ENCODE results near the gene SWI5. TPM values are rescaled to one million over a fixed set of nuclear protein-coding genes. Genes with fewer than 3 reads are reported as not detected.

SWI5 gene
- total and polyA plus RNA-seq, 9 of the 15 experiments (the other 6 are each of a cell fraction or from before 2014, with no cell fraction given) = 62.8 to 133 (median 95.9) TPM

DNA sequence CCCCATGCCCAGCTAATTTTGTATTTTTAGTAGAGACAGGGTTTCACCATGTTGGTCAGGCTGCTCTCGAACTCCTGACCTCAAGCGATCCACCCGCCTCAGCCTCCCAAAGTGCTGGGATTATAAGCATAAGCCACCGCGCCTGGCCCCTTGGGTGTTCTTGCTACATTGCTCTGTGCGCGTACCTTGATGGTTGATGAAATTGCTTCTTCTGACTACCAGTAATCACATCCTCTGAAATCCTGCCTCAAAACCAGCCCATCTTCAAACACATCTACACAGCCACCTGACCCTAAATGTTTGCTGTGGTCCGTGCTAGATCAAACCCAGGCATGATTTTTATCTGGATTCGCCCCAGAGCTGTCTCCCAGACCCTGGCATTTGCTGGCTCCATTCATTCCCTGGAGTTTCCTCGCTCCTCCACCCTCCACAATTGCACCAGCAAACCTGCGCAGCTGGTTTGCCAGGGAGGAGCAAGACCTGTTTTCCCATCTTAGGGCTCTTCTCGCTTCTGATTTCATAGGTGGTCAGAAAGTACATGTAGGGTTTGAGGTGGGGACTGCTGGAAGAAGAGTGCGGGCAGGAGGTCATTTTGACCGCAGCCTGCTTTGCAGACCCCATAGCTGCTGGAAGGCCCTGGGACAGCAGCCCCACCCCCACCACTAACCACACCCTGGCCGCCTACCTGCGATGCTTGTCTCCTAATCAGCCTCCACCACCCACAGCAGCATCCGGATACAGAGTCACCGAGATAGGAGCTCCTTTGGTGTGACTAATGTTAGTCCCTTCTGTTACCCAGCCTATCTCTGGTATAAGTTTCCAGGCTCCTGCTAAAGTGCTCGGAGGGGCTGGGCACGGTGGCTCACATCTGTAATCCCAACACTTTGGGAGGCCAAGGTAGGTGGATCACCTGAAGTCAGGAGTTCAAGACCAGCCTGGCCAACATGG, 22.7 kb downstream of the SWI5 start (continued):
- TF ChIP-seq, protein P1, sequence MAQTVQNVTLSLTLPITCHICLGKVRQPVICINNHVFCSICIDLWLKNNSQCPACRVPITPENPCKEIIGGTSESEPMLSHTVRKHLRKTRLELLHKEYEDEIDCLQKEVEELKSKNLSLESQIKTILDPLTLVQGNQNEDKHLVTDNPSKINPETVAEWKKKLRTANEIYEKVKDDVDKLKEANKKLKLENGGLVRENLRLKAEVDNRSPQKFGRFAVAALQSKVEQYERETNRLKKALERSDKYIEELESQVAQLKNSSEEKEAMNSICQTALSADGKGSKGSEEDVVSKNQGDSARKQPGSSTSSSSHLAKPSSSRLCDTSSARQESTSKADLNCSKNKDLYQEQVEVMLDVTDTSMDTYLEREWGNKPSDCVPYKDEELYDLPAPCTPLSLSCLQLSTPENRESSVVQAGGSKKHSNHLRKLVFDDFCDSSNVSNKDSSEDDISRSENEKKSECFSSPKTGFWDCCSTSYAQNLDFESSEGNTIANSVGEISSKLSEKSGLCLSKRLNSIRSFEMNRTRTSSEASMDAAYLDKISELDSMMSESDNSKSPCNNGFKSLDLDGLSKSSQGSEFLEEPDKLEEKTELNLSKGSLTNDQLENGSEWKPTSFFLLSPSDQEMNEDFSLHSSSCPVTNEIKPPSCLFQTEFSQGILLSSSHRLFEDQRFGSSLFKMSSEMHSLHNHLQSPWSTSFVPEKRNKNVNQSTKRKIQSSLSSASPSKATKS (CRISPR knock-in tag; IDR thresholded peaks at IDR 0.05) = no peak
- TF ChIP-seq NFXL1 (CRISPR knock-in tag; IDR thresholded peaks at IDR 0.05) (no peak), SRSF3 (IDR thresholded peaks at IDR 0.05; ENCODE audit: insufficient read depth, low read length) (no peak), ZNF76 (CRISPR knock-in tag; IDR thresholded peaks at IDR 0.05; ENCODE audit: borderline replicate concordance) (no peak), DMBX1 (CRISPR knock-in tag; IDR thresholded peaks at IDR 0.05; ENCODE audit: borderline replicate concordance) (peak; percentile 14; the same call in 1 of the 2 replicates), ZNF707 (CRISPR knock-in tag; conservative IDR thresholded peaks at IDR 0.05) (0 out of 2 replicates have a peak, but pooled peaks have one; percentile 11), MITF (IDR thresholded peaks at IDR 0.05) (no peak), ZNF79 (CRISPR knock-in tag; IDR thresholded peaks at IDR 0.05; ENCODE audit: low read depth) (no peak), VEZF1 (CRISPR knock-in tag; IDR thresholded peaks at IDR 0.05) (no peak), ELF1 (tag; IDR thresholded peaks at IDR 0.05) (no peak), CREB1 (IDR thresholded peaks at IDR 0.05) (peak; percentile 67), CREB1 (CRISPR knock-in tag; IDR thresholded peaks at IDR 0.05) (no peak), SMAD3 (CRISPR knock-in tag; conservative IDR thresholded peaks at IDR 0.05) (no peak), HLTF (IDR thresholded peaks at IDR 0.05) (no peak), C11orf30 (IDR thresholded peaks at IDR 0.05; ENCODE audit: low read depth) (no peak), ZNF311 (CRISPR knock-in tag; IDR thresholded peaks at IDR 0.05) (no peak), ZFP30 (CRISPR knock-in tag; IDR thresholded peaks at IDR 0.05; ENCODE audit: borderline replicate concordance) (no peak), MLLT1 (IDR thresholded peaks at IDR 0.05) (no peak), HNRNPK (IDR thresholded peaks at IDR 0.05; ENCODE audit: low read depth, low read length, poor library complexity, severe bottlenecking) (no peak), CBX1 (IDR thresholded peaks at IDR 0.05; ENCODE audit: low read depth) (no peak), PML (IDR thresholded peaks at IDR 0.05; ENCODE audit: low read length) (peak; percentile 74), ZNF197 (CRISPR knock-in tag; IDR thresholded peaks at IDR 0.05; ENCODE audit: low read depth) (no peak), TCF3 (CRISPR knock-in tag; IDR thresholded peaks at IDR 0.05) (no peak)
